Measurements from ENCODE around the gene PDZD4.

Gene PDZD4

GRCh38 chrX:153871946-153872878 is 41.9 kb upstream of the PDZD4 start:
- H3K4me3 ChIP-seq (replicated peaks; ENCODE audit: low read depth, low read length), result no peak overlapping the region
- no peaks in the 10 kb centered on the region for H3K36me3 ChIP-seq (ENCODE audit: control insufficient read depth, insufficient read depth, low read length)
- H3K27me3 ChIP-seq (replicated peaks; ENCODE audit: control insufficient read depth, insufficient read depth, low read length), result no peaks in the 10 kb centered on the region; the same call in 1 of the 2 replicates
- DNase-seq (ENCODE audit: extremely low read depth, insufficient read length), result no peak
- no peak for TF ChIP-seq CTCF (IDR thresholded peaks at IDR 0.05; ENCODE audit: insufficient read depth, low read length, poor library complexity, severe bottlenecking)

GRCh38 chrX:153871451-153871850 is 41.1 kb upstream of the PDZD4 start:
- no peak for DNase-seq (ENCODE audit: extremely low read depth, insufficient read length)
- H3K27me3 ChIP-seq (replicated peaks; ENCODE audit: control insufficient read depth, insufficient read depth, low read length), result no peaks in the 10 kb centered on the region; the same call in 1 of the 2 replicates

GRCh38 chrX:153870791-153871360 is 40.5 kb upstream of the PDZD4 start:
- Histone ChIP-seq H3K27me3 (replicated peaks; ENCODE audit: control insufficient read depth, insufficient read depth, low read length) (no peaks in the 10 kb centered on the region; the same call in 1 of the 2 replicates), H3K4me3 (replicated peaks; ENCODE audit: low read depth, low read length) (no peak overlapping the region), H3K36me3 (ENCODE audit: control insufficient read depth, insufficient read depth, low read length) (no peaks in the 10 kb centered on the region)
- DNase-seq (ENCODE audit: extremely low read depth, insufficient read length), result no peak
- peak; percentile 15 for TF ChIP-seq CTCF (IDR thresholded peaks at IDR 0.05; ENCODE audit: insufficient read depth, low read length, poor library complexity, severe bottlenecking)

More at GRCh38 chrX:153871451-153871850, 41.1 kb upstream of the PDZD4 start:
- TF ChIP-seq CTCF (IDR thresholded peaks at IDR 0.05; ENCODE audit: insufficient read depth, low read length, poor library complexity, severe bottlenecking), result no peak
- Histone ChIP-seq H3K36me3 (ENCODE audit: control insufficient read depth, insufficient read depth, low read length) (no peaks in the 10 kb centered on the region), H3K4me3 (replicated peaks; ENCODE audit: low read depth, low read length) (no peak overlapping the region)

- no peaks in the 10 kb centered on the region for H3K36me3 ChIP-seq (ENCODE audit: control insufficient read depth, insufficient read depth, low read length)
- H3K27me3 ChIP-seq (replicated peaks; ENCODE audit: control insufficient read depth, insufficient read depth, low read length), result no peaks in the 10 kb centered on the region; the same call in 1 of the 2 replicates
Observed at GRCh38 chrX:153870288-153870690, 39.9 kb upstream of the PDZD4 start.

More at GRCh38 chrX:153870288-153870690, 39.9 kb upstream of the PDZD4 start:
- no peak for TF ChIP-seq CTCF (IDR thresholded peaks at IDR 0.05; ENCODE audit: insufficient read depth, low read length, poor library complexity, severe bottlenecking)
- no peak for DNase-seq (ENCODE audit: extremely low read depth, insufficient read length)
- H3K4me3 ChIP-seq (replicated peaks; ENCODE audit: low read depth, low read length), result no peak overlapping the region

Data from GM06990 (cell line).